ENCODE measurements around the gene TCERG1L.

Gene TCERG1L

DNA sequence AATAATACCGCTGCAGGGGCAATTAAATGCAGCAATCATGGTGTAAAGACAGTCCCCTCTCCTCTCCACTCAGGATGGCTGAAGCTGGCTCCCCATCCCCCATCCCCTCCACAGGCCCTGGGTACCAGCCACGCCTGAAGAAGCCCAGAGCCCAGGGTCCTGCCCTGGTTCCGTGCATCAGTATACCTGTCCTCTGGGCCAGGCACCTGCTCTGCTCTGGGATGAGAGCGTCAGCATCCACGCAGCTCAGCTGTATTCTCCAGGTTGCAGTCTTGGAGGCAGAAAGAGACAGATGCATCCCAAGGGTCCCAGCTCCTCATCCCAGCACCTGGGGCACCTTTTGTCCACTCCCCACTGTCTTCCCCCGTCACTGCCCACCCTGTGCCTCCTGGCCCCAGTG, 233.8 kb downstream of the TCERG1L start:
- DNase-seq = no peak

DNA sequence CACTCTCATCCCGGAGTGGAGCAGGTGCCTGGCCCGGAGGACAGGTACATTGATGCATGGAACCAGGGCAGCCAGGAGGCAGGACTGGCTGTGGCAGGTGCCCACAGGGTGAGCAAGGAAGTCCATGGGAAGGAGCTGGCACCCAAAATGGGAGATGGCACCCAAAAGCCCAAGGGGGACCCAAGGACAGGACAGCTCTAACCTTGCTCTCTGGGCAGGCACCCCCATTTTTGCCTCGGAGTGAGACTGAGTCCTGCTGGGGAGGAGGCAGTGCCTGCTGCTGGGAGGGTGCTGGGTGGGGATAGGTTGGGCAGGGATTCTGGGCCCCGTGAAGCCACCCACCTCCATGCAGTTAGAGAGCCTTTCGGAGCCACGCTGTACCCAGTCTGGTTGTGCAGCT, 234.5 kb downstream of the TCERG1L start:
- no peak for DNase-seq

DNA sequence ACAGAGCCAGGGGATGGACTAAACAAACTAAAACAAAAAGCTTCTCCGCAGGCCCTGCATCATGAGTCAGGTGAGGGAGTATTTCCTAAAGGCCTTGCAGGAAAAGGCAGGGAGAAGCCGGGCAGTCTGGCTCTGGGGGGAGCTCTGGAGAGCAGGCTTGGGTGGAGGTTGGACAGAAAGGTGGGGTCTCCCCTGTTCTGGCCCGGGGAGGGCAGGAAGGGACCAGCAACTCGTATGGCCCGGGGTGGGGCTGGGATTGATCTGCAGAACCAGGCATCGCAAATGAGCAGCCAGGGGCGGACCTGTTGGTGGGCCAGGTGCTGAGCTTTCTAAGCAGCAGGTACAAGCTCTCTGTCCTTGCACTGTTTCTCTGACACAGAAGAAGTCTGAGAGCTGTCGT, 235.2 kb downstream of the TCERG1L start:
- DNase-seq = no peak

DNA sequence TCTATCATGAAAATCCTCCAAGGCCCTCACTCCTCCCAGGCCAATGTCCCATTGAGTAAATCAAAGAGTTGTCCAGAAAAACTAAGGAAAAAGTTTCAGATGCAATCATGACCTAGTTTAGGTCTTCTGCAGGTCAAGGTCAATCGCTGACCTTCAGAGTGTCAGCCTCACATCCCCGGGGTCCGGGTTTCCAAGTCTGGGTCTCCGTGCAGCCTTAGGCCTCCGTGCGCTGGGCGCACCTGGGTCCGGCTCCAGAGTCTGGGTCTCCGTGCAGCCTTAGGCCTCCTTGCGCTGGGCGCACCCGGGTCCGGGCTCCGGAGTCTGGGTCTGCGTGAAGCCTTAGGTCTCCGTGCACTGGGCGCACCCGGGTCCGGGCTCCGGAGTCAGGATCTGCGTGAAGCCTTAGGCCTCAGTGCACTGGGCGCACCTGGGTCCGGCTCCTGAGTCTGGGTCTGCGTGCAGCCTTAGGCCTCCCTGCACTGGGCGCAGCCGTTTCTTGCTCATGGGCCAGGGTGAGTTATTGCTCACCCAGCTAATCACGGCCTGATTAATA, 236.2 kb downstream of the TCERG1L start:
- DNase-seq = no peak

DNA sequence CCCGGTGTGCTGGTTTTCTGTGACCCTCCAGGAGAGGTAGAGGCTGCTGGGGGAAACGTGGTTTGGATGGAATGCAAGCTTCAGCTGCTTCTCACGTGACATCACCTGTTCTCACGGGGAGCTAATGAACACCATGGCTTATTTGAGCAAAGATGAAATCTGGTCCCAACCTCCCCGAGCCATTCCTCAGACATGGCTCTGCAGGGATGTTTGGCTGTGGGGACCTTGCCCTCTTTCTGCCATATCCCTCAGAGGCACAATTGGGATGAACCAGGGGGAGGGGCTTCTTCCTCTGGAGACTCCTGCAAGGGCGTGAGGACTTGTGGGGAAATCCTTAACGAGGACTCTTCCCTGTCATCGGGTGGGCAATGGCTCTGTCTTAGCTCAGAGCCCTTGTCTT, 236.8 kb downstream of the TCERG1L start:
- DNase-seq = no peak

DNA sequence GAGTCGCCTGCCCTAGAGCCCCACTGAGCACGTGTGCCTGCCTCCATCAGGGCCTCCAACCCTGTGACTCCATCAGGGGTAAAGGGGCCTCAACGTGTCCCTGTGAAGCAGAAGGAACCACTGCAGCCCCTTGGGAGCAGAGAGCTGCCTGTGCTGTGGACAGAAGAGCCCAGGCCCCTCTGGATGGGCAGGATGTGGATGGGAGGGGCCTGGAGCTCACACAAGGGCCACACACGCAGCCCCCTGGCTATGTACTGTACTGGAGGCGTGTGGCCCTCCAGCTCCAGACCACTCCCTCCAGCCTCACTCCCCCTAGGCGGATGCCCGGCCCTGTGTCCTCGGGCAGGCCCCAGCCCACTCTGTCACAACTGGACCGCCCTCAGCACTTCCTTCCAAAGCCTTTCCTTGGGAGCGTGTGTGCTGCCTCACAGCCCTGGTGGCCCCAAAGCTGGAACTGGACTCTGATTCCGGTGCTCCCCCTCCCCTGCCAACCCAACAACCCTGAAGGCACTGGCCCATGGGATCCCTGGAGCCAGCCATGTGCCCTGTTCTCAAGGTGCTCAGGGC, 238.0 kb downstream of the TCERG1L start:
- DNase-seq = no peak

DNA sequence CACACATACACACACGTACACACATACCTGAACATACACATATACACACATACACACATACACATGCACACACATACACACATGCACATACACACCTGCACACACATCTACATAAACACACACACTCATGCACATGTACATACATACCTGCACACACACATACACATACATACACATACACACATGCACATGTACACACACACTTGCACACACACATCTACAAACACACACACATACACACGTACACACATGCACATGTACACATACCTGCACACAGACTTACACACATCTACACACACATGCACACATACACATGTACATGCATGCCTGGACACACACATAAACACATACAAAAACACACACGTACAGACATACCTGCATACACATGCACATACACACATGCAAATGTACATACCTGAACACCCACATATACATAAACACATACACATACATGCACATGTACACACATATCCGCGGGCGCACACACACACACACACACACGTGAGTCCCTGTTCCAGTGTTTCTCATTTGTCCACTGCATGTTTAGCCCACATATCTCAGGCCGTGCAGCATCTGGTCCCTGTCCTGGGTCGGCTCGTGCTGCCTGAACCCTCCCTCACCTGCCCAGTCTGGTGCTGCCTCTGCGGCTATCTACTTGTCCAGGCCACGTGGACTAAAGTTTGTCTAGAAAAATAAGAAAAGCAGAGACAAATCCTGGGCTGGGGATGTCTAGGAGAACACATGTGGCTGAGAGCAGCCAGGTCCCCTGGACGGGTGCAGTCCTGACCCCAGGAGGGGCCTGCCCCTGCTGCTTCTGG, 238.7 kb downstream of the TCERG1L start:
- no peak for DNase-seq

DNA sequence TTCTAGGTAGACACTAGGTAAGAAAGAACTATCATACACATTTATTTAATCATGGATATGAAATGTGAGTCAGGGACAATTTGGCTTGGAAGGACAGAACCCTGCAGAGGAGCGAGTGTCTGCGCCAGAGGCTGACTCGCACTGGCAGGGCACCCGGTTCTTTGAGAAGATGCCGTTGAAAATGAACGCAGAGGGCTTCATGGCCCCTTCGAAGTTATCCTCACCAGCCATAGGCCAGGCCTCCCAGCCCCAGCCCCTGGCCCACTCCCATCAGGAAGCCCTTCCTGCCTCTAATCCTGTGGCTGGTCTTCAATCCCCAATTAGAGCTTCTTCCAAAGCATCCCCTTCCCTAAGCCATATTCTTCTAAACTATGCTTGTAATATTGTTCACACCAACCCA, 239.8 kb downstream of the TCERG1L start:
- no peak for DNase-seq

DNA sequence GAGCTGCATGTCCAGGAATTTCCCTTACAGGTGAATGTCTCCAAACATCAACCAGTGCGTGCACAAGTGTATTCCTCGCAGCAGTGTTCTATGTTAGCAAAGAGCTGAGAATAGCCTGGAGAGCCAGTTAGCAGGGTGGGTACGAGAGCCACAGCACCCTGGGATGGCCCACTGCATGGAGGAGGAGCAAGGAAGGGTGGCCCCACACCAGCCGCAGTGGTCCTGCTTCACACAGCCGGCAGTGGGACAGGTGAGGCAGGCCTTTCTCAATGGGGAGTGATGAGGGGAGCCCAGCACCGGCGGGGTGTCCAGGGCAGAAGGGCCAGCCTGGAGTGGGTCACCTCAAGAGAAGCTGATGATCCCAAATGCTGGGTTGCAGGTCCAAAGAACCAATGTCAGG, 240.7 kb downstream of the TCERG1L start:
- DNase-seq = no peak

DNA sequence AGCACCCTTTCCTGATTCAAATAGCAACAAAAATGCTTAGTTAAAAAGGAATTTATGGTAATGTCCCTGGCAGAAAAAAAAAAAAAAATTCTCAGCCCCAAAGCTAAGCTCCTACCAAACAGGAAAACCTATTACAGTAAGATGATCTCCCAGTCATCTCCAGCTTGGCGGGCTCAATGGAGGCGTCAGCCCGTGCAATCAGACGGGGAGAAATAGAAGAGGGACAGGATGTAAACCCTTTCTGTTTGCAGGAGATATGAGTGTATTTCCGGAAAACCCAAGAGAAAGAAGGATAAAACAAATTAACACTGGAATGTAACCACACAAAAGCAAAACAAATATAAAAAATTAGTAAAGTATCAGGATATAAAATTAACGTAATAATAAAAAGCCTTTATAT, 242.8 kb downstream of the TCERG1L start:
- DNase-seq = no peak

DNA sequence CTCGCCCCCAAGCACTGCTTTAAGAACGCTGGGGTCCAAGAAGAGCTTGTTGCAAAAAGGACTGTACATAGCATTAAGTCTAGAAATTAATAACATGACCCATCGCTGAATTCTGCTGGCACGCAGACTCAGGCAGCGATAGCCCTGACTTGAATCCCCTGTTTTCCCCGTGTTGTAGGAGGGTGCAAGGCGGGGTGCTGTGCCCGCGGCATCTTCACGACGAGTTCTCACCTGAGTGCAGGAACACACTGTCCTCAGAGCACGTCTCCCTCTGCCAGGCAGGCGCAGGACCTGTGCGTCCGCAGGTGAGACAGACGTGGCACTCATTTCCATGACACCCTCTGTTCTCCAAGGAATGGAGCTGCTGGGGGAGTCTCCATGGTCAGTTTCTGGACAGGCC, 243.2 kb downstream of the TCERG1L start:
- no peak for DNase-seq

DNA sequence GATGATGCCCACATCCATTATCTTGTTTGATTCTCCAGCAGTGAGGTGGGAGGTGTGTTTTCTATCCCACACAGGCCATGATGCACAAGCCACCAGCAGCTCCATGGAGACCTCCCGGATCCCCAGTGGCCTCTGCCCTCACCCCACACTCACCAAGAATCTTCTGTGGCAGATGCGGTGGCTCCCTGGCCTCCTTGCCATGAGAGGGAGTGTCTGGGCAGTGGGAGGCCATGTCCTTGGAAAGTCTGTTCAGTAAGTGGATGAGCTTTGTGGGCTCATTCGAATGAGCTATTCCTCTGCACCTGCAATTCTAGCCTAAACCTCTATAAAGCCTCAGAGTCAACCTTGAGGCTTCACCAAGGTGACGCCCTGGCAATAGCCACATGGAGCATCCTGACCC, 243.8 kb downstream of the TCERG1L start:
- no peak for DNase-seq

DNA sequence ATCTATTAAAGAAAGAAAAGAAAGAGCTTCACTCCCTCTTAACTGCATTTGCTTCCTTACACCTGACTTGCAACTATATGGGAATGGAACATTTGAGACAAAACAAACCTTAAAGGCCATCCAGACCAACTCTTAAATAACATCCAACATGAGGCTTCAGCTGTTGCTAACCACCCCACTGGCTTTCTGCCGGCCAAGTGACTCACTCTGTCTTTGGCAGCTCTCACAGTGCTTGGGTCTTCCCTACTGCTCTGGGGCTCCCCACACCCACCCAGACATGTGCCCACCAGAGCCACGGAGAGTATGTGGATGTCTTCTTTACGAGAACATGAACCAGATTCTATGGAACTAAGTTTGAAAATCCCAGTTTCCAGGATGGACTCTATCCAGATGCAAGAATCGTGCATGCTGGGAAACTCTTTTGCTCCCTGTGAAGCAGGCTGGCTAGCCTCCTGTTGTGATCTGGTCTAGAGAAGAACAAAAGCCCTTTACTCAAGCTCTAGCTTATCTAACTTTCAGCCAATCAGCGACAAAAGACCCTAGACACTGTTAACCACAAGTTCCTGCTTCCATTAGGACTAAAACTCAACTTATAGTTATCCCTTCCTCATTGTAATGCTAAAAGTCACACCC, 245.7 kb downstream of the TCERG1L start:
- DNase-seq = no peak

DNA sequence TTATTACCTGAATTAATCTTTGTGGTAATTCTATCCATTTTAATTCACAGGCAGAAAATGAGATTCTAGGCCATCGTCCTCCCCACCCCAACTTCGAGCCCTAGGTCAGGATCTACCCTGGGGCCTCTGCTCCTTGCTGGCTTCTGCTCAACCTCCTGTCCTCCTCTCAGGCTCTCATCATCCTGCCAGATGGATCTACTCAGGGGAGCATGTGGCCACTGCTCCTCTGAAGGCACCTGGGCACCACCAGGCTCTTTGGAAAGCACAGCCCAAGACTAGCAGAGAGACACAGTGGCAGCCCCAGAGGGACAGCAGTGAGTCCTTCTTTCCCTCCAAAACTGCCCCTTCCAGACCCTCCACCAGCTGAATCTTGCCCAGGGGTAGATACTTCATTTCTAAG, 248.2 kb downstream of the TCERG1L start:
- DNase-seq = no peak

DNA sequence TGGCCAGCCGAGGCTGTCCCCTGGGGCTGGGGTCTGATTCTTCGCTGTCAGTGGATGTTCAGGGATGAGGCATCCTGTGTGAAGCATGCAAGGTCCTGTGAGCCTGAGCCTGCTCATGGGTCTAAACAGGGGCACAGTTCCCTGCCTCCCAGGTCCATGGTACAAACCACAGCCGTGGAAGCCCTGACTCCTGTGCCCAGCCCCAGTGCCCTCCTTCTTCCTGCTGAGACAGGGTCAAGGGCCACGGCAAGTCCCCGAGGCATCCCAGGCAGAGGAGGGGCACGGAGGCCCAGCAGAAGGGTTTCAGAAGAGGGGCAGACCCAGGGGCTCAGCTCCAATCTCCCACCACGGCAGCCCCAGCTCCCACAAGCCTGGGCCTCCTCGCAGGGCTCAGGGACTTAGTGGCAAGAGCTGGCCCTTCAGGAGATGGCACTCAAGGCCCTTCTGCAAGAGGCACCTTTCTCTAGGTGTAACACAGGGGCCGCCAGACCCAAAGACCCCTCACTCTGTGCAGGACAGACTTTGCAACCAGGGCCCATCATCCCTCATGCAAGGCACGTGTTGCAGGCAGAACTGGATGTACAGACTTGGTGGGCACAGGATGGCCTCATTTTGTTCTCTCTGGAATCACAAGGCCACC, 248.8 kb downstream of the TCERG1L start:
- no peak for DNase-seq

DNA sequence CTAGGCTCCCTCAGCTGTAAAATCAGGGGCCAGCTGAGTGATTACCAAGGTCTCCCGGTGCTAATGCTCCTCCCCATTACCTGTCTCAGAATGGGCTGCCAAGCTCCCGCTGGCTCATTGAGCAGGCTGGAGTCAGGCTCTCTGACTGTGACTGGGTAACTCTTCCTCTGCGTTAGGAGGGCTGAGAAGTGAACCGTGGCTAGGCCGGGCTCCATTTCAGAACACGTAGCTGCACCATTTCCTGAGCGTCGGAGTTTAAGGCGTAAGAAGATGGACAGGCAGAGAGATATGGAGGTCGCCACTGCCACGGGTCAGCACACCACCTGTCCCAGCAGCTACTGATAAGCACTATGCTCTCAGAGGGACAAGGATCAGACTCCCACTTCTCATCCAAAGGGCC, 250.3 kb downstream of the TCERG1L start:
- no peak for DNase-seq

DNA sequence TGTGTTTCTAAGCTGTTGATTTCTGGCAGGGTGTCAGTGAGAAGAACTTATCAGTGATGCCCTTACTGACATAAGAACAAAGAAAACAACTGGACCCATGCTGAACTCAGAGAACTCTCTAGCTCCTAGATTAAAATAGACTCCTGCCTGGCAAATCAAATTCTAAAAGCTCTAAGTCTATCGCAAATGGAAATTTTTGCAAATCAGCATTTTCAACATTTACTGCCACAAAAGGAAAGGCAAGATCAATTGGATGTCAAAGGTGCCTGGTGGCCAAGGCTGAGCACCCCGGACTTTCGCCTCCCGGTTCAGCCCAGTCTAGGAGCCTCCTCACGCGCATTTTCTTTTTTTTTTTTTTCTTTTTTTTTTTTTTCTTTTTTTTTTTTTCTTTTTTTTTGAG, 251.6 kb downstream of the TCERG1L start:
- DNase-seq = no peak

DNA sequence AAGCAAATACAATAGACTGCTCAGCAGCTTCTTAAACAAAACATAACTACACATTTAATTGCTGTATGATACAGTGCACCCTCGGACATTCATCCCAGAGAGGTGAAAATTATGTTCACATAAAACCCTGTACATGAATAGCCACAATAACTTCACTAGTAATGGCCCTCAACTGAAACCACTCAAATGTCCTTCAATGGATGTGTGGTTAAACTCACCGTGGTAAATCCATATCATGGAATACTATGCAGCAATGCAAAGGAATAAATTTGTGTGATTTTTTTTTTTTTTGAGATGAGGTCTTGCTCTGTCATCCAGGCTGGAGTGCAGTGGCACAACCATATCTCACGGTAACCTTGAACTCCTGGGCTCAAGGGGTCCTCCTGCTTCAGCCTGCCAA, 252.7 kb downstream of the TCERG1L start:
- DNase-seq = no peak

DNA sequence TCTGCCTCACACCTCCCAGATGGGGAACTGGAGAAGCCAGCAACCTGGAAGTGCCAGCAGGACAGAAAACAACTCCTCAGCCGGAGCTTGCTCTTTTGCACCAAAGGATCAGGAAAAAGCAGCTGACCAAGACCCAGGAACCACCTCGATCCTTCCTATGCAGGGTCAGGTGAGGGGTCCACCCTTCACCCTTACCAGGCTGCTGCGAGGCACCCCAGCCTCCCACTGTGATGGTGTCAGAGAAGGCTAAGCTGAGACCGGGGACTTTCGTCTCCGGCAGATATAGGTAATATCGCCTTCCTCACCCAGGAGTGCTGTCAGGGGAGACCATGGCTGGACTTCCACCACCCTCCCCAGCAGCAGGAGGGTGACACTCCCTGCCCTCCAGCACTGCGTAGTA, 254.7 kb downstream of the TCERG1L start:
- DNase-seq = no peak

DNA sequence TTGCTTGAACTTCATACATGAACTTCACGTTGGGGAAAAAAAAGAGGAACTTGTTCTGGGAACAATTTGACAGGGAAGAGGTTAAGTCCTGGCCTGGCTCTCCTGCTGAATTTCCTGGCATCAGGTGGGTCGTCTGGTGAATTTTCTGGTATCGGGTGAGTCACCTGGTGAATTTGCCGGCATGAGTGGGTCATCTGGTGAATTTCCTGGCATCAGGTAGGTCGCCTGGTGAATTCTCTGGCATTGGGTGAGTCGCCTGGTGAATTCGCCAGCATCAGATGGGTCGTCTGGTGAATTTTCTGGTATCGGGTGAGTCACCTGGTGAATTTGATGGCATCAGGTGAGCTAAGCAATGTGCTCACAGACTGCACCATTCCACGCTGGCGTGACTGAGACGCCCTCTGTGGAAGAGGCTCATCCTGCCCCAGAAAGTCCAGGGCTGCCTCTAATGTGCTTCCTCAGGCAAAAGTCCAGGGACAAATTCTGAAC, 255.4 kb downstream of the TCERG1L start:
- no peak for DNase-seq

DNA sequence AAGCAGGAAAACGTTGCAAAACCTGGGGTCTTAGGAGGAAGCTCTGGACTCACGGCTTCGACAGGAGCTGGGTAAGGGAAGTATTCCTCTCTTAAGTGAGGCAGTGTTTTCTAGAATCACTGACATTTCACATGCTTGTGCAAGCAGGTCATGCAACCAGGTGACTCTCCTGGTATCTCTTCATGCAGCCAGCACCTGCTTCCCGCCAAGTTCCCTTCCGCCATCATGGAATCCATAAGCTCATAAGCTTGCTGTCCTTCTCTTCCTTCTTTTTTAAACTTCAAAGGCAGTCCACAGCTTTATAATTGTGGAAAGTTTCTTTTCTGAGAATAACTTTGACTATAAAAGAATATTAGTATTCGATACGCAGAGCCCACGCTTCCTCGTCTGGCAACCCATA, 256.1 kb downstream of the TCERG1L start:
- no peak for DNase-seq

DNA sequence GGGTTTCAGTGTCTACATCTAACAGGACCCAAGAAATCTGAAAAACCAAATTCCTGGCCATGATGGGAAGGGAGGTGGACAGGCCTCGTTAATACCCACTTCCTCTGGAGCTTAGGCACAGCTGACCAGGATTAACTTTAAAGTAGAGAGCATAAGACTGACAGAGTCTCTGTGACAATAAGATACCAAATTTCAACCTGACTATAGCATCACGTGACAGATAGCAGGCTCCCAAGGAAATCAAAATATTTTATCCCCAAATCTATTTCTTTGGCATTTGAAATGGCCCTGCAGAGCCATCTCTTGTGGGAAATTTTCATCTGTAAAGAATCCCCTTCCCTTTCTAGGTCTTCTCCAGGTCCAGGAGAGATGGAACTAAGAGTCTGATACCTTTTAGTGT, 258.3 kb downstream of the TCERG1L start:
- no peak for DNase-seq

DNA sequence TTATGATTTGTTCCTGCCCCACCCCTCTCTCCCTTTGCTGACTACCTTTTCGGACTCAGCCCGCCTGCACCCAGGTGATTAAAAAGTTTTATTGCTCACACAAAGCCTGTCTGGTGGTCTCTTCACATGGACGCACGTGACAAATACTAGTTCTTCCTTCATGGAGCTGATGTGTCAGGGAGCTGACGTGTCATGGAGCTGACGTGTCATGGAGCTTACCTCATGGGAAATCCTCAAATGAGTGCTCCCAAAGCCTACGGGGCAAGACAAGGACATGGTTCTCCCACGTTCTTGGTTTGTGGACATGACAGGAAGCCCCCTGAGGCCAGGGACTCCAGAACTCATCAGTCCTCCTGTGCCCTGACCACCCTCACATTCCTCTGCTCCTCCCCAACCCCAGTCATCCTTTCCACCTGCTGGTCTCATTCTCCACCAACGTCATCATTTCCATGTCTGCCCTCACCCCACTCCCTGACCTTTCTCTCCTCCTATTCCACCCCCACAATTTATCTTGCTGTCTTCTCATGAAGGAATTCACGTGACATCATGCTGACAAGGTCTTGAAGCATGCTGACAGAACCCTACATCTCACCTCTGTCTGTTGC, 261.3 kb downstream of the TCERG1L start:
- no peak for DNase-seq

Data from amniotic stem cell (primary cell).